Measurements from ENCODE around the gene ZNF467. TPM values are rescaled to one million over a fixed set of nuclear protein-coding genes. Genes with fewer than 3 reads are reported as not detected.

The ZNF467 gene
- total RNA-seq, 2 donors from 2014 or later = 0.91 to 2.5 TPM

DNA sequence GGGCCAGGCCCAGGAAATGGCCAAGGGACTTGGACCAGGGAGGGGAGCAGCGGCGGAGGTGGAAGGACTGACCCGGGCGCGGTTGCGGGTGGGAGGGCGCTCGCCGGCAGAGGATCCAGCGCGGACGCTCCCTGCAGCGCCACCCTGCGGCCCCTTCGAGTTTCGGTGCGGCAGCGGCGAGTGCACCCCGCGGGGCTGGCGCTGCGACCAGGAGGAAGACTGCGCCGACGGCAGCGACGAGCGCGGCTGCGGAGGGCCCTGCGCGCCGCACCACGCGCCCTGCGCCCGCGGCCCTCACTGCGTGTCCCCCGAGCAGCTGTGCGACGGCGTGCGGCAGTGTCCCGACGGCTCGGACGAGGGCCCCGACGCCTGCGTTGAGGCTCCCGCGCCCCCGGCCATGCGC, 16.8 kb upstream of the ZNF467 start:
- H3K9me3 ChIP-seq (ENCODE audit: control insufficient read depth, low read length) = no peaks in the 10 kb centered on the region
- Mint-ChIP-seq H3K4me1 (no peaks in the 10 kb centered on the region), H3K9me3 (no peaks in the 10 kb centered on the region), H3K27ac (no peak overlapping the region), H3K4me3 (peak overlapping the region; percentile 32), H3K36me3 (ENCODE audit: low read depth) (no peaks in the 10 kb centered on the region), H3K27me3 (ENCODE audit: insufficient read depth) (peaks cover 85% of the 10 kb centered on the region)
- peak; percentile 89 for DNase-seq
- no peaks in the 10 kb centered on the region for H3K4me1 ChIP-seq (ENCODE audit: control insufficient read depth, insufficient read depth, low read length)
- H3K27ac ChIP-seq (ENCODE audit: low read depth, low read length) = no peak overlapping the region
- H3K9ac ChIP-seq (ENCODE audit: extremely low read depth, low read length, poor library complexity, severe bottlenecking) = no peak overlapping the region
- peaks cover 47% of the 10 kb centered on the region for H3K27me3 ChIP-seq (ENCODE audit: control insufficient read depth, insufficient read depth, low read length, poor library complexity, severe bottlenecking)
- 9 to 20% methylated on average over 3 to 56 of the region's 56 CpGs for WGBS, 2 experiments (ENCODE audit: insufficient coverage in 1 of 2, insufficient read length in 1 of 2)
- no peaks in the 10 kb centered on the region for H3K36me3 ChIP-seq (ENCODE audit: control insufficient read depth, insufficient read depth, low read length)
- no peak overlapping the region for H3K4me3 ChIP-seq (ENCODE audit: low read length)
- TF ChIP-seq, protein P1, sequence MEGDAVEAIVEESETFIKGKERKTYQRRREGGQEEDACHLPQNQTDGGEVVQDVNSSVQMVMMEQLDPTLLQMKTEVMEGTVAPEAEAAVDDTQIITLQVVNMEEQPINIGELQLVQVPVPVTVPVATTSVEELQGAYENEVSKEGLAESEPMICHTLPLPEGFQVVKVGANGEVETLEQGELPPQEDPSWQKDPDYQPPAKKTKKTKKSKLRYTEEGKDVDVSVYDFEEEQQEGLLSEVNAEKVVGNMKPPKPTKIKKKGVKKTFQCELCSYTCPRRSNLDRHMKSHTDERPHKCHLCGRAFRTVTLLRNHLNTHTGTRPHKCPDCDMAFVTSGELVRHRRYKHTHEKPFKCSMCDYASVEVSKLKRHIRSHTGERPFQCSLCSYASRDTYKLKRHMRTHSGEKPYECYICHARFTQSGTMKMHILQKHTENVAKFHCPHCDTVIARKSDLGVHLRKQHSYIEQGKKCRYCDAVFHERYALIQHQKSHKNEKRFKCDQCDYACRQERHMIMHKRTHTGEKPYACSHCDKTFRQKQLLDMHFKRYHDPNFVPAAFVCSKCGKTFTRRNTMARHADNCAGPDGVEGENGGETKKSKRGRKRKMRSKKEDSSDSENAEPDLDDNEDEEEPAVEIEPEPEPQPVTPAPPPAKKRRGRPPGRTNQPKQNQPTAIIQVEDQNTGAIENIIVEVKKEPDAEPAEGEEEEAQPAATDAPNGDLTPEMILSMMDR (conservative IDR thresholded peaks at IDR 0.05) = peak; percentile 88

DNA sequence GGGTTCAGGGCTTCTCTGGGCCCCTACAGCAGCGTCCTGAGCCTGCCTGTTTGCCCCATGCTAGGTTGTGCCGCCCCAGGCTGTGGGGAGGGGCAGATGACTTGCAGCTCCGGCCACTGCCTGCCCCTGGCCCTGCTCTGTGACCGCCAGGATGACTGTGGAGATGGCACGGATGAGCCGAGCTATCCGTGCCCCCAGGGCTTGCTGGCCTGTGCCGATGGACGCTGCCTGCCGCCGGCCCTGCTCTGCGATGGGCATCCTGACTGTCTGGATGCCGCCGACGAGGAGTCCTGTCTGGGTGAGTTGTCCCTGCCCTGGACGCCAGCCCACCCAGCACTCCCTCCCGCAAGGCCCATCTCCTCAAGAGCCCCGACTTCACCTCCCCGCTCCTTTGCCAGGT, 15.7 kb upstream of the ZNF467 start:
- Mint-ChIP-seq H3K4me1 (no peaks in the 10 kb centered on the region), H3K36me3 (ENCODE audit: low read depth) (no peaks in the 10 kb centered on the region), H3K27ac (no peak overlapping the region), H3K27me3 (ENCODE audit: insufficient read depth) (peaks cover 82% of the 10 kb centered on the region), H3K9me3 (no peaks in the 10 kb centered on the region), H3K4me3 (no peak overlapping the region)
- Histone ChIP-seq H3K9ac (ENCODE audit: extremely low read depth, low read length, poor library complexity, severe bottlenecking) (no peak overlapping the region), H3K4me3 (ENCODE audit: low read length) (no peak overlapping the region), H3K27ac (ENCODE audit: low read depth, low read length) (no peak overlapping the region), H3K4me1 (ENCODE audit: control insufficient read depth, insufficient read depth, low read length) (no peaks in the 10 kb centered on the region), H3K9me3 (ENCODE audit: control insufficient read depth, low read length) (no peaks in the 10 kb centered on the region), H3K36me3 (ENCODE audit: control insufficient read depth, insufficient read depth, low read length) (no peaks in the 10 kb centered on the region), H3K27me3 (ENCODE audit: control insufficient read depth, insufficient read depth, low read length, poor library complexity, severe bottlenecking) (peaks cover 47% of the 10 kb centered on the region)
- TF ChIP-seq, protein P1 (conservative IDR thresholded peaks at IDR 0.05) = no peak
- no peak for DNase-seq
- WGBS, 2 experiments (ENCODE audit: insufficient coverage in 1 of 2, insufficient read length in 1 of 2) = 86 to 93% methylated on average over 12 to 19 of the region's 19 CpGs

DNA sequence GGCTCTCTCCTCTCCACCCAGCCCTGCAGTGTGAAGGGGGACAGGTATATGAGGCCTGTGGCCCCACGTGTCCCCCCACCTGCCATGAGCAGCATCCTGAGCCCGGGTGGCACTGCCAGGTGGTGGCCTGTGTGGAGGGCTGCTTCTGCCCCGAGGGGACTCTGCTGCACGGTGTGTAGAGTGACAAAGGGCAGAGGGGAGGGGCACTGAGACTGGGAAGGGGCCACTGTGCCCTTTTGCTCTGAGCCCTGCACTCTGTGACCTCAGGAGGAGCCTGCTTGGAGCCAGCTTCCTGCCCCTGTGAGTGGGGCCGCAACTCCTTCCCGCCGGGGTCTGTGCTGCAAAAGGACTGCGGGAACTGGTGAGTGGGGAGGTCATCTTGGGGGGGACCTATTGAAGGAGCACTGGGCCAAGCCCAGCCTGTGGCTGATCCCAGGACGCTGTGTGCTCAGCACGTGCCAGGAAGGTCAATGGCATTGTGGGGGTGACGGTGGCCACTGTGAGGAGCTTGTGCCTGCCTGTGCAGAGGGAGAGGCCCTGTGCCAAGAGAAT, 15.0 kb upstream of the ZNF467 start:
- no peak overlapping the region for H3K4me3 ChIP-seq (ENCODE audit: low read length)
- no peaks in the 10 kb centered on the region for H3K4me1 ChIP-seq (ENCODE audit: control insufficient read depth, insufficient read depth, low read length)
- no peak overlapping the region for H3K9ac ChIP-seq (ENCODE audit: extremely low read depth, low read length, poor library complexity, severe bottlenecking)
- H3K27me3 ChIP-seq (ENCODE audit: control insufficient read depth, insufficient read depth, low read length, poor library complexity, severe bottlenecking) = peaks cover 47% of the 10 kb centered on the region
- H3K9me3 ChIP-seq (ENCODE audit: control insufficient read depth, low read length) = no peaks in the 10 kb centered on the region
- no peaks in the 10 kb centered on the region for H3K4me1 Mint-ChIP-seq
- 86 to 93% methylated on average over 3 to 11 of the region's 11 CpGs for WGBS, 2 experiments (ENCODE audit: insufficient coverage in 1 of 2, insufficient read length in 1 of 2)
- no peaks in the 10 kb centered on the region for H3K9me3 Mint-ChIP-seq
- H3K36me3 Mint-ChIP-seq (ENCODE audit: low read depth) = no peaks in the 10 kb centered on the region
- H3K27ac ChIP-seq (ENCODE audit: low read depth, low read length) = no peak overlapping the region
- DNase-seq = no peak
- H3K36me3 ChIP-seq (ENCODE audit: control insufficient read depth, insufficient read depth, low read length) = no peaks in the 10 kb centered on the region
- peaks cover 77% of the 10 kb centered on the region for H3K27me3 Mint-ChIP-seq (ENCODE audit: insufficient read depth)
- H3K4me3 Mint-ChIP-seq = no peak overlapping the region
- TF ChIP-seq, protein P1 (conservative IDR thresholded peaks at IDR 0.05) = no peak
- H3K27ac Mint-ChIP-seq = no peak overlapping the region

Data from endodermal cell (in vitro differentiated cells).